ENCODE data around the gene GPBP1L1.
"Not testable (repeated sequence)": the region's sequence is repeated elsewhere in the genome, so short reads cannot be mapped to it uniquely, and the experiment has no call there.

The GPBP1L1 gene

DNA sequence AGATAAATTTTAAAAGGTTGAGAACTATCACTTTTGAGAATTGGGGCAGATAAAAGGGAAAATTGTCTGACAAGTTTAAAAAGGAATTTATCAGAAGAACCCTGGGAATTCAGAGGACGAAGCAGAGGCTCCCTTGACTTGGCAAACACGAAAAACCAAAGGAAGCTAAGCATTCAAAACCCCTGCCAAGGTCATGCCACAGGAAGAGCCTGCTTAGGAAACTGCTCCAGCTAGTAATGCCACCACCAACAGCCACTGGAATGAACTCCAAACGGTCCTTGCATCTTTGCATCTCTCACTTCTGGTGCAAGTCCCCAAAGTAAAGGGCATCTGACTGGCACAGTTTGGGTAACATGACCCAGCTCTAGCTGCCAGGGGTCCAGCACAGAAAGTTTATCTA is 7.2 kb downstream of the GPBP1L1 start:
- peak; percentile 26 for DNase-seq

DNA sequence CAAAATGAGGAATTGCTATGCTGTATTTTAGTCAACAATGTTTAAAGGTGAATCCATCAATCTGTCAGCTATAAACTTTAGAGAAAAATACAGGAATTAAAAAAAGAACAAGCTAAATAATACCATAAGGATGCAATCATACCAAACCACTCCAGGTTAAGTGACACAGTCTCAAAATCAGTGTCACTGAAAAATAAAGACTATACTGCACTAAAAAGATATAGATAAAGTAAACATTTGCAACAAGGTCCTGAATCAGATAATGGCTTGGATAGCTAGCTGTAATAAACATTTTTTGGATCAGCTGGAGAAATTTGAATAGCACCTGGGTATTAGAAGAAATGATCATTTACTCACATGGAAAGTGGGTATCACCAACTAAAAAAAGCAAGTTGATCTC is 7.8 kb downstream of the GPBP1L1 start:
- no peak for DNase-seq

DNA sequence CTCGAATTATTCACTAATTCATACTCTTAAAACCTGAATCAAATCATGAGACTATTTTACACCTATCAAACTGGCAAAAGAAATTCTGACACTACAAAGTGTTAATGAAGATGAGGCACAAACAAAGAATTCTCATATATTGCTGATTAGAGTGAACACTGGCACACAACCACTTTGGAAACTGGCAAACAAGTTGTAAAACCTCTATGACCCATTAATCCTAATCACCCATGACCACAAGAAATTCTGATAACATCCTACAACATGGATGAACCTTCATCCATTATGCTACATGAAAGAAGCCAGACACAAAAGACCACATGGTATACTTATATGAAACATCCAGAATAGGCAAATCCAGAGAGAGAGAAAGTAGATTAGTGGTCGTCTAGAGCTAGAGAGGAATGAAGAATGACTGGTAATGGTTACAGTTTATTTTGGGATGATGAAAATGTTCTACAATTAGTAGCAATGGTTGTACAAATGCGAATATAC is 8.5 kb downstream of the GPBP1L1 start:
- no peak for DNase-seq

DNA sequence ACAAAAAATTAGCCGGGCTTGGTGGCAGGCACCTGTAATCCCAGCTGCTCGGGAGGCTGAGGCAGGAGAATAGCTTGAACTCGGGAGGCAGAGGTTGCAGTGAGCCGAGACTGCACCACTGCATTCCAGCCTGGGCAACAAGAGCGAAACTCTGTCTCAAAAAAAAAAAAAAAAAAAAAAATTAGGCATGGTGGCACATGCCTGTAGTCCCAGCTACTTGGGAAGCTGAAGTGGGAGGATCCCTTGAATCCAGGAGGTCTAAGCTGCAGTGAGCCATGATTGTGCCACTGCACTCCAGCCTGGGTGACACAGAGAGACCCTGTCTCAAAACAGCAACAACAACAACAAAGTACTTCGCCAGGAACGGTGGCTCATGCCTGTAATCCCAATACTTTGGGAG is 9.8 kb downstream of the GPBP1L1 start:
- not testable (repeated sequence) for DNase-seq

DNA sequence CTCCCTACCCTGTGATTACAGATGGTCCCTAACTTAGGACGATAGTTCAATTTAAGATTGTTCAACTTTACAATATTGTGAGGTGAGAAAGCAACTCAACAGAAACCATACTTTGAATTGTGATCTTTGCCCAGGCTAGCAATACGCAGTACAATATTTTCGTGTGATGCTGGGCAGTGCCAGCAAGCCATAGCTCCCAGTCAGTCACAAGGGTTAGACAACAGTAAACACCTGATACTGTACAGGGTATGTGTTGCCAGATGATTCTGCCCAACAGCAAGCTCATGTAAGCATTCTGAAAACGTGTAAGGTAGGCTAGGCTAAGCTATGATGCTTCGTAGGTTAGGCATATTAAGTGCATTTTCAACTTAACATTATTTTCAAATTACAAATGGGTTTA is 11.9 kb downstream of the GPBP1L1 start:
- no peak for DNase-seq

DNA sequence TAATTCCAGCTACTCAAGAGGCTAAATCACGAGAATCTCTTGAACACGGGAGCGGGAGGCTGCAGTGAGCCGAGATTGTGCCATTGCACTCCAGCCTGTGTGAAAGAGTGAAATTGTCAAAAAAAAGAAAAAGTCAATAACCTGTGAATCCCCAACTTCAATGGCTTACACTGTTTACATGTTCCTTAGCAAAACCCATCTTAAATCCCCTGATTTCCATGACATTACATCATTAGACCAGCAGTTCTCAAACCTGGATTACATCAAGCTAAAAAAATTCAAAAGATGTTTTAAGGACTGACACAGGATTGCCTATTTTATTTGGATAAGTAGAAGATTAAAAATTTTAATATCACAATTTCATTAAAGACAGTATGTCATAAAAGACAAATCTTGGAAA is 12.4 kb downstream of the GPBP1L1 start:
- no peak for DNase-seq

DNA sequence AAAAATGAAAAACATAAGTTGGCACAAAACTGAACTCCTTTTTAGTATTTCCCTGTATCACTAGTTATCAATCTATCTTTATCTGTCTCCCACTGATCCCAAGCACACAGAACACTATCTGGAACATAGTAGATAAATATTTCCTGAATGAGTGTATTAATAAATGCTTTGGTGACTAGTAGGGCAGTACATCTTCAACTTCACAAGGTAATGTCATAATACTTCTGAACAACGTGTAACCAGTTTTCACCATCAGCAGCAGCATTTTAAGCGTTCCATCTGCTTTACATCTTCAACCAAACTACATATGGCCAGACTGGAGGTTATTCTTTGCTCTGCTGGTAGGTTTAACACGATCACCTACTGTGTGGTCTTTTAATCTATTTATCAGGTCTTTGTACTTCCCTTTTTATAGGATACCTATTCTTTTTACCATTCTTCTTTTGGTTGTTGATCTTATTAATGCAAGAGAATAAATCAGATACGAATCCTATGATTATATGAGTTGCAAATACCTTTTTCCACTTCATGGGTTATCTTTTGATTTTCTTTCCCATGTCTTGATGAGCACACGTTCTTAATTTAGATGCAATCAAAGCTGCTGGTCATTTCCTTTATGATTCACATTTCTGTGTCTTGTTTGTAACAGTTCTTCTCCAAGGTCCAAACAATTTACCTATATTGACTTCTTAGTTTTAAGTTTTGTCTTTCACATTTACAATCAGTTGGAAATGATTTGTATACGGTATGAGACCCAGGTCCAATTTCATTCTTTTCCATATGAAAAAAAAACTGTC is 16.3 kb downstream of the GPBP1L1 start:
- peak; percentile 54 for DNase-seq

DNA sequence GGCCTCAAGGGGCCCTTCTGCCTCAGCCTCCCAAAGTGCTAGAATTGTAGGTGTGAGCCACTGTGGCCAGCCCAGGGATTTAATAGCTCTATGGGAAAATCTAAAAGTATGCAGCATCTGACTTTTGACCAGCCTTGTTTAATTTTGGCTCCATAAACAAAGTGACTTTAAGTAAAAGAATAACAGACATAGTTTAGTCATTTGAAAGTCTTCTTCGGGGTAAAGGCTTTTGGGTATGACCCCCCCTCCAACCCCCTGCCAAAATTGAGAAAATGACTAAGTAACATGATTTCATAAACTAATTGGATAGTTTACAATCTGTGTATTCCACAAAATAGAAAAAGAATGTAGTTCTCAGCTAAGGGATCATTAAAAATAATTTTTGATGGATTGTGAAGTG is 17.0 kb downstream of the GPBP1L1 start:
- DNase-seq = peak; percentile 47

DNA sequence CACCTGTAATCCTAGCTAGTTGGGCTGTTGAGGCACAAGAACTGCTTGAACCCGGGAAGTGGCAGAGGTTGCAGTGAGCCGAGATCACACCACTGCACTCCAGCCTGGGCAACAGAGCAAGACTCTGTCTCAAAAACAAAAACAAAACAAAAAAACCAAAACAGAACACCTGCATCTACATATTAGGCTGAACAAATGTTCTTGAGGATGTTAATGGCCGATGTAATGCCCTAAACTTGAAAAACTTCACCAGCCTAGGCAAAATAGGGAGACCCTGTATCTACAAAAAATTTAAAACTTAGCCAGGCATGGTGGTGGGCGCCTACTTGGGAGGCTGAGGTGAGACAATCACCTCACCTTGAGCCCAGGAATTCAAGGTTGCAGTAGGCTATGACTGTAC is 17.8 kb downstream of the GPBP1L1 start:
- no peak for DNase-seq

DNA sequence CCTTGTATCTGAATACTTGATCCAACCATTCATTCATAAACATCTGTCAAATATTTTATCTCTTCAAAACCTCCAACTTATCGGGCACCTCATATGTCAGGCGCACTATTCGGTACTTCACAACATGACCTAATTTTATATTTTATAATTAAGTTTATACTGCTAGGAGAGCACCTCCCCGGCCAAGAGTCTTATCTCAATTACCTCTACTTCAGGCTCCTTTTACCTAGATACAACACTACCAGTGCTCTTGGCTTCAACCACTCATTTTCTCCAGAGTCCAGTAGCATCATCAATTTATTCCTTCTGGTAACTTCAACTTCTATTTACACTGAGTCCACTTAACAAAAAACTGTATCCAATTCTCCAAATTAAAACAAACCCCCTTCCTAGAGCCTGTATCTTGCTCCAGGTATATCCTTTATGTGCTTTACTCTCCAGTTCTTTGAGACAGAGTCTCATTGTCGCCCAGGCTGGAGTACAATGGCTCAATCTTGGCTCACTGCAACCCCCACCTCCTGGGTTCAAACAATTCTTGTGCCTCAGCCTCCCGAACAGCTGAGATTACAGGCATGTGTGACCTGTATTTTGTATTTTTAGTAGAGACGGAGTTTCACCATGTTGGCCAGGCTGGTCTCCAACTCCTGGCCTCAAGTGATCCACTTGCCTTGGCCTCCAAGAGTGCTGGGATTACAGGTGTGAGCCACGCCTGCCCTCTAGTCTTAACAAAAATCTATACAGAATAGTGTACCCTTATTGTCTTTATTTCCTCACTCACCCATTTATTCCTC is 18.8 kb downstream of the GPBP1L1 start:
- no peak for DNase-seq

DNA sequence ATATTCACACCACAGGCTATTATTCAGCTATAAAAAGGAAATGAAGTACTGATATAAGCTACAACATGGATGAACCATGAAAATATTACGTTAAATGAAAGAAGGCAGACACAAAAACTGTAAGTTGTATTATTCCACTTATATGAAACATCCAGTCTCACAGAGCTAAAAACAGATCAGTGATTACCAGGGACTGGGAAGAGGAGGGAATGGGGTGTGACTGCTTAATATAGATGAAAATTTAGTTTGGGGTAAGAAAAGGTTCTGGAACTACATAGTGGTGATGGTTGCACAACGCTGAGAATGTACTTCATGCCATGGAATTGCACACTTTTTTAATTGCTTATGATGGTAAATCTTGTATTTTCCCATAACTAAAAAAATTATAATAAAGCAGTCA is 19.5 kb downstream of the GPBP1L1 start:
- DNase-seq = no peak

DNA sequence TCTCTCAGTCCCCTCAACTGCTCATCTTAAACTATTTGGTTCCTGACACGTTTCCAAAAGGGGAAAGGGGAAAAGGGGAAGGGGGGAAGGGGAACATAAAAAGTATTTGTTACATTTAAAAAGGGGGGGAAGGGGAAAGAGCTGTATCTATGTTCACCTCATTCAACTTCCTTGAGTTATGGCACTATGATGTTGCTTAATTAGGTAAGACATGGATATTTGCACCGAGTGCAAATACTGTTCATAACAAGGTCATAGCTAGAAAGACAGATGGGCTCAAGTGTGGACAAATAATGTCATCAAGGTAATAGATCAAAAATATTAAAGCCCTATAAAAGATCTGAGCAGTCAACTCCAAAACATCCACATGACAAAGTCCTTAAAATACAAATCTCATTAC is 26.0 kb downstream of the GPBP1L1 start:
- DNase-seq = no peak

DNA sequence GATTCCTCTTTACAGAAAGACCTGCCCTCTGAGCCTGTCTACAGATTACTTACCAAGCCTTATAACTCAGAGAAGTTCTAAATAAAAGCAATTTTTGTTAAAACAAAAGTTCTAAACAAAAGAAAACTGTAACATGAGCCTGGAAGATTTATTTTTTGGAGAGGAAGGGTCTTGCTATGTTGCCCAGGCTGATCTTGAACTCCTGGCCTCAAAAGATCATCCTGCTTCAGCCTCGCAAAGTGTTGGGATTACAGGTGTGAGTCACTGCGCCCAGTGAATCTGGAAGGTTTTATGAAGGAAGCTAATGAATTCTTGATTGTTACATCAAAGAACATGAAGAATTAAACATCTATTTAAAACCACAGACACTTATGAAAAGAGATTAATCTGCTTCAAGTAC is 27.1 kb downstream of the GPBP1L1 start:
- DNase-seq = no peak

DNA sequence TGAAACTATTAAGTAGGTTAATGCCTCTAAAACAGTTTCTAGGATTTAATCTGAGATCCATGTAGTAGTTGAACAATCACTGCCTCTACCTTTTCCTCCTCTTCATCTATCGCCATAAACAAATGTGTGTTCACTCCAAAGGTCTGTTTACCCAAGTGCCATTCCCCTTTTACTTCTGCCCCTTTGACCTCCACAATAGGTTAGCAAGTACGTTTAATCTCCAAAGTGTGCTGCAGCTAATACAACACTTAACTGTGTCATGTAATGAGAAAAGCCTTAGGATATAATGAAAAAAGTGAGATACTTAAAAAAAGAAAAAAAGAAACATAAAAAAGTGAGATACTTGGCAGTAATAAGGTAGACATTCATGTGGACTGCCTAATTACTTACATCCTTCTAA is 28.2 kb downstream of the GPBP1L1 start:
- DNase-seq = no peak

DNA sequence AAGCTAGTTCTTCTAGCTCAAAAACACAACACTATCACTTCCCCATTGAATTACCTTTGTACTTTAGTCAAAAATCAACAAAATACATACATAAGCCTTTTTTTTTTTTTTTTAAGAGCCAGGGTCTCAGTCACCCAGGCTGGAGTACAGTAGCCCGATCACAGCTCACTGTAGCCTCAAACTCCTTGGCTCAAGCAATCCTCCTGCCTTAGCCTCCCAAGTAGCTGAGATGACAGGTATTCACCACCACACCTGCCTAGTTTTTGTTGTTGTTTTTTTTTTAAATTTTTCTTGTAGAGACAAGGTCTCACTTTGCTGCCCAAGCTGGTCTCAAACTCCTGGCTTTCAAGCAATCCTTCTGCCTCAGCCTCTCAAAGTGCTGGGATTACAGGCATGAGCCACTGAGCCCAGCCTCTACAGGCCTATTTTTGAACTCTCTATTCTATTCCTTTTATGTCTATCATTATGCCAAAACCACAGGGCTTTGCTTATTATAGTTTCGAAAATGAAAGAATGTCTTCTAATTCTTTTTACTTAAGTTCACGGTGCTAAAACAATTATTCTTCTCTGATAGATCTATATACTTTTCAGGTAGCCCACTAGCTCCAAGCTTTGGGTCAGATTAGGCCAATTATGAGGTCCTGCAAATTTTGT is 29.6 kb downstream of the GPBP1L1 start:
- DNase-seq = no peak

DNA sequence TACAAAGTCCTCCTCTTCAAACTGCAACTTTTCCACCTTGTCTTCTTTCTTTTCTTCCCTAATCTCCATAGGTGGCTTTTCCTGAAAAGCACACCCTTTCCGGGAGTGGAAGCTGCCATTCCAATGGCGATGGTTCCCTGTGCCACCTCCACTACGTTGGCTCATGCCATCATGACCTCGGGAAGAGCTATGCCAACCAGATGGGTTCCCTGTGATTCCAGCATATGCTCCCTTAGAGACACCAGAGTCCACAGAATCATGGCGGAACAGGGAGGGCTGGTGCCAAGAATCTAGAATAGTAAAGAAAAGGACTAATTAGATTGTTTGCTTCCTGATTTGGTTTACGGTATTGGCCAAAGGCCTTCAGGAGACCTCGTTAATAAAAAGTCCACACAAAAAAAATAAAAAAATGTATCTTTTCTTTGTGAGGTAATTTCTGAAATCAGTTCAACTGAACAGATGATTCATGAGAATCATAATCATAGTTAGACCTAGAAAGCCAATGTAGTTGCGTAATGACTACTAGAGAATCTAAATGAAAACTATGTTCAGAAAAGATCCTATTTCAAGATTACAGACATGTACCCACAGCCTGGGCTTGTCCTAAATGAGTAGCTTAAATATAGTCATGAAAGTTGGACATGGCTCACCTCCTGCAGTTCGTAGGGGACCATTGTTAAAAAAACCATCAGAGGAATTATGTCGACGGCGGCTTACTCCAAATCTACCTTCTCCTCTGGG is 31.6 kb downstream of the GPBP1L1 start:
- DNase-seq = peak; percentile 68

DNA sequence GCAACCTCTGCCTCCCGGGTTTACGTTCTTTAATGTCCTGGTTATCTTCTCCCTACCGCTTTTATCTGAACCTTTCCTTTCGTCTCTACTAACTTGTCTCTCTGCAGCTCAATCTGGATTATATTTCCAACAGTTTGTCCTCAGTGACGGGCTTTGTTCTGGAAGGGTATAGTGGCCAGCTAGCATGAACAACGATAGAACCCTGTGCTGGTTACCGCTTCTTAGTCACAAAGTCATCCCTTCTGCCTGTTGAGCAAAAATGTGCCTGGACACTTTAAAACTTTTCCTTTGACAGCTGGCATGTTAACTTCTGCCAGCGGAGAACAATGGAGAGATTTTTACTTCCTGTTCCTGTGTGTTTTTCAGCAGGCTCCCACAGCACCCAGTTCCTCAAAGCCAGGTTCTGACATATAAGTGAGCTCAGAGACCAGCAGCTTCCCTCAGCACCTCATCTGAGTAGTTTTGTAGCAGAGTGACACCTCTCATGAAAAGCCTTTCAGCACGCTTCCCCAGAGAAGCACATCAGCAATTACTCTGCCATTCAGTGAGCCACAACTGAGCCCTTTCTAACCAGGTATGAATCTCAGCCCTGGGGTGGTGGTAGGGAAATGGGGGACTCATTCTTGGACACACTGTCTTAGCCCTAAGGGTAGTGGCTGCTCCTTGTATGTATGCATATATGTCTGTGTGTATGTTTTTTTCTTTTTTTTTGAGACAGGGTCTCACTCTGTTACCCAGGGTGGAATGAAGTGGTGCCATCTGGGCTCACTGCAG is 38.9 kb downstream of the GPBP1L1 start:
- no peak for DNase-seq

DNA sequence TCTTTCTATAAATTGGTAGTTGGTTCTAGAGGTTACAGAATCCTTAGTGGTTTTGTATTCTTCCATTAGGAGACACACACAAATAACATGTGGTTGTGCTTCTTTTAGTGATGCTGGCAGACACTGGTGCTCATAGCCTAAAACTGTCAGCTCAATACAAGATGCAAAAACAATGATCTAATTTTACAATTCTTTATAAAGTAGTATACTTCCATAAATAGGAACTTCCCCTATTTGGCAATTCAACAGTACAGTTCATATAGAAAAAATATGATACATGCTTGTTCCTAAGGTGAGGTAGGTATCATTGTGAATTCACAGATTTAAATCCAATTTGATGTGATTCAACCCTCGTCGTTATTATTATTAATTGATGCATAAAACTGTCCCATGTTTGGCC is 41.7 kb downstream of the GPBP1L1 start:
- no peak for DNase-seq

DNA sequence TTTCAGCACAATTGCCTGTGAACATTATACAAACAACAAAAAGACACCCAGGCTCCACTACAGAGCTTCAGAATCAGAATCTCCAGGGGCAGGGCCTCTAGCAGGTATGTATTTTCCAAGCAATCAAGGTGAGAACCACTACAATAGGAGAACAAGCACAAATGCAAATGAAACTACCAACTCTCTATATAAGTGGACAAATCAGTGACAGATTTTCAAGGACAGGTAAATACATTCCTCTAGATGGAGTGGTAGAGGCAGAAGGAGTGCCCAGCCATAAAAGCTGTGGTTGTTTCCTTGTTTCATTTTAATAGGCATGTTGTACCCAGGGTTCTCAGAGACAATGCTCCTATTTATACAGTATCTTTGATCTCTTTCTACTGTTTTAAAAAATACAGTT is 42.4 kb downstream of the GPBP1L1 start:
- no peak for DNase-seq

DNA sequence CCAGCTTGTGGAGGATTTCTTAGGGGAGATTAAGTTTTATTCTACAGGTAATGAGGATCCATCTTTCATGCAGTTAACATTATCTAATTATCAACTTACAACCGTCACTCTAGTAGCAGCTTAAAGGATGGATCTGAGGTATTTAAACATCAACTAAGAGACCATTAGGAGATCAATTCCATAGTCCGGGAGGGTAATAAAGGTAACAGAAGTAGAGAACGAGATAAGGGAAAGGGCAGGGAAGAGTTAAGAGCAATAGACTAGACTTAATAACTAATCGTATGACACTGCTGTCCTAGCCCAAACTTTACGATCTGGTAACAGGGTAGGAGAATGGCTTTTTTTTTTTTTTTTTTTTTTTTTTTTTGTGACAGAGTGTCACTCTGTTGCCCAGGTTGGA is 43.0 kb downstream of the GPBP1L1 start:
- DNase-seq = no peak

DNA sequence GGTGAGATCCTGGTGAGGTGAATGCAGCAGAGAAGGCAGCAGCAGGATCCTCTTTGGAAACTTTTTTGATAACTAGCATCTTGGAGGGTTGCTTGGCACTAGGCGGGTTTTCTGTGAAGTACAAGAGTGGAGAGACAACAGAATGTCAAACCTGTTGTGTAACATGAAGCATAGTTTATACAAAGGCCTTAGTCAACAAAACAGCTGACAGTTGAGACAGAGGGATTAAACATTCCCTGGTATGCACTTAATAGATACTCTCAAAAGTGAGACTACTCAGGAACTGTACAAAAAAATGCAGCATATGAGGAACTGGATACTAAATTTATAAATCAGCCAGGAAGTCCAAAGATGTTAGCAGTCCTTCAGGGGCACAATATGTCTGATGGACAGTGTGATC is 46.0 kb downstream of the GPBP1L1 start:
- peak; percentile 28 for DNase-seq

DNA sequence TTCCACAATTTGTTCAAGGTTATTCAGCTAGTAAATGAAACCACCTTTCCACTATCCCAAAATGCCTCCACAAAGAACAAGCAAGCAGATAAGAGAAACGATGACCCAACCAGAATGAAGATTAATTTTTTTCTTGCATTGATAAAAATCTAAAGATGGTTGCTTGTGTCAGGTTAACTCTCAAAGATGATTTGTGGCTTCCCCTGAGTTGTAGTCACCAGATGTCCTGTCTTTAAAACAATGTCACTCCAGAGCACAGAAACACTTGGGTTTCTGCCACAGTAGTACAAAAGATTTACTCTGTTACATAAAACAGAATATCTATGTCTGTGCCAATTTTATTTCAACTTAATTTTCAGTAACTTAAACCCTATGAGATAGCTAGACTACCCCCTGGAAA is 51.1 kb downstream of the GPBP1L1 start:
- no peak for DNase-seq
